H9 (cell line): ENCODE results near the gene ASH1L. TPM values are rescaled to one million over a fixed set of nuclear protein-coding genes. Genes with fewer than 3 reads are reported as not detected.

Experiments used
- DNase-seq: peaks from one replicate; pipeline ENCODE4 v3.0.0-alpha.2; 2017
- H2AFZ ChIP-seq: one replicate; pipeline ENCODE4 v1.6.1; 2013; ENCODE audit warnings: mild to moderate bottlenecking, low read length, control low read depth, moderate library complexity
- H2AK5ac ChIP-seq: 2 replicates; pipeline ENCODE4 v1.6.1; 2013; ENCODE audit warnings: low read length, control low read depth, mixed read lengths; ENCODE audit not compliant: insufficient read length
- H2BK120ac ChIP-seq: one replicate; pipeline ENCODE4 v1.6.1; 2013; ENCODE audit warnings: low read depth, mild to moderate bottlenecking, low read length, control low read depth, inconsistent platforms; ENCODE audit not compliant: poor library complexity, severe bottlenecking
- H2BK12ac ChIP-seq: 2 replicates; pipeline ENCODE4 v1.6.1; 2013; ENCODE audit warnings: low read length, control low read depth, mixed read lengths, low read depth; ENCODE audit not compliant: insufficient read length
- H2BK15ac ChIP-seq: 2 replicates; pipeline ENCODE4 v1.6.1; 2013; ENCODE audit warnings: low read depth, low read length, control low read depth
- H2BK20ac ChIP-seq: one replicate; pipeline ENCODE4 v1.6.1; 2013; ENCODE audit warnings: low read depth, mild to moderate bottlenecking, low read length, control low read depth, inconsistent platforms; ENCODE audit not compliant: poor library complexity, severe bottlenecking
- H2BK5ac ChIP-seq: 2 replicates; pipeline ENCODE4 v1.6.1; 2013; ENCODE audit warnings: low read length, control low read depth, mixed read lengths; ENCODE audit not compliant: insufficient read length
- H3K14ac ChIP-seq: 2 replicates; pipeline ENCODE4 v1.6.1; 2013; ENCODE audit warnings: low read length, control low read depth; ENCODE audit not compliant: insufficient read depth
- H3K18ac ChIP-seq: 2 replicates; pipeline ENCODE4 v1.6.1; 2013; ENCODE audit warnings: low read depth, mild to moderate bottlenecking, mixed read lengths, low read length, control low read depth; ENCODE audit not compliant: insufficient read length
- H3K23ac ChIP-seq: 2 replicates; pipeline ENCODE4 v1.6.1; 2013; ENCODE audit warnings: low read length, control low read depth, mixed read lengths, low read depth; ENCODE audit not compliant: insufficient read length
- H3K23me2 ChIP-seq: 2 replicates; pipeline ENCODE4 v1.6.1; 2013; ENCODE audit warnings: low read depth, mild to moderate bottlenecking, mixed read lengths, low read length, control low read depth; ENCODE audit not compliant: insufficient read length, poor library complexity, severe bottlenecking
- H3K27ac ChIP-seq: 2 replicates; pipeline ENCODE4 v1.5.1; 2013; ENCODE audit warnings: low read length, control low read depth, mixed read lengths, low read depth; ENCODE audit not compliant: insufficient read length
- H3K27me3 ChIP-seq: 2 replicates; pipeline ENCODE4 v1.6.1; 2013; ENCODE audit warnings: low read length, control low read depth, inconsistent platforms; ENCODE audit not compliant: insufficient read depth
- H3K4ac ChIP-seq: 2 replicates; pipeline ENCODE4 v1.6.1; 2013; ENCODE audit warnings: low read depth, mild to moderate bottlenecking, control low read depth, inconsistent platforms, low read length, moderate library complexity
- H3K4me1 ChIP-seq: 2 replicates; pipeline ENCODE4 v1.6.1; 2013; ENCODE audit warnings: low read length, control low read depth, inconsistent platforms; ENCODE audit not compliant: insufficient read depth
- H3K4me2 ChIP-seq: 2 replicates; pipeline ENCODE4 v1.6.1; 2013; ENCODE audit warnings: low read length, control low read depth, mixed read lengths; ENCODE audit not compliant: insufficient read length, insufficient read depth
- H3K56ac ChIP-seq: 2 replicates; pipeline ENCODE4 v1.6.1; 2013; ENCODE audit warnings: low read depth, mild to moderate bottlenecking, mixed read lengths, low read length, control low read depth; ENCODE audit not compliant: insufficient read length
- H3K79me1 ChIP-seq: 2 replicates; pipeline ENCODE4 v1.6.1; 2013; ENCODE audit warnings: low read depth, mild to moderate bottlenecking, moderate library complexity, low read length, control low read depth, inconsistent platforms; ENCODE audit not compliant: insufficient read depth, poor library complexity, severe bottlenecking
- H3K79me2 ChIP-seq: 2 replicates; pipeline ENCODE4 v1.6.1; 2013; ENCODE audit warnings: low read length, control low read depth, inconsistent platforms; ENCODE audit not compliant: insufficient read depth
- H3K9ac ChIP-seq: 2 replicates; pipeline ENCODE4 v1.6.1; 2013; ENCODE audit warnings: low read length, control low read depth, mixed read lengths; ENCODE audit not compliant: insufficient read length; ENCODE audit errors: extremely low read depth
- H3K9me3 ChIP-seq: one replicate; pipeline ENCODE4 v1.6.1; 2013; ENCODE audit warnings: low read depth, low read length, inconsistent platforms; ENCODE audit not compliant: control insufficient read depth
- H3T11ph ChIP-seq: one replicate; pipeline ENCODE4 v1.6.1; 2013; ENCODE audit warnings: mild to moderate bottlenecking, low read length, control low read depth, inconsistent platforms
- H4K20me1 ChIP-seq: one replicate; pipeline ENCODE4 v1.6.1; 2013; ENCODE audit not compliant: control insufficient read depth, insufficient read length, insufficient read depth
- H4K5ac ChIP-seq: 2 replicates; pipeline ENCODE4 v1.6.1; 2013; ENCODE audit warnings: low read depth, mild to moderate bottlenecking, mixed read lengths, low read length, control low read depth; ENCODE audit not compliant: insufficient read length
- H4K8ac ChIP-seq: replicated peaks from 2 replicates; pipeline ENCODE4 v1.6.1; 2013; ENCODE audit warnings: low read length, control low read depth, mixed read lengths, low read depth; ENCODE audit not compliant: insufficient read length
- H4K91ac ChIP-seq: 2 replicates; pipeline ENCODE4 v1.6.1; 2013; ENCODE audit warnings: low read depth, mild to moderate bottlenecking, moderate library complexity, mixed read lengths, low read length, control low read depth; ENCODE audit not compliant: insufficient read length
- H3K27ac Mint-ChIP-seq, 3 experiments: 2 replicates in 2 of 3; 3 replicates in 1 of 3; pipeline ENCODE4 v1.8.0; 2020 to 2021; ENCODE audit warnings: mixed read lengths in 3 of 3, mild to moderate bottlenecking in 1 of 3, moderate library complexity in 1 of 3
- H3K27me3 Mint-ChIP-seq: 2 replicates; pipeline ENCODE4 v1.8.0; 2021; ENCODE audit warnings: low read depth, mild to moderate bottlenecking, moderate library complexity, mixed read lengths
- H3K36me3 Mint-ChIP-seq, 3 experiments: 2 replicates in 2 of 3; 3 replicates in 1 of 3; pipeline ENCODE4 v1.8.0; 2020 to 2021; ENCODE audit warnings: low read depth in 3 of 3, mixed read lengths in 3 of 3; ENCODE audit not compliant: insufficient read depth in 1 of 3
- H3K4me1 Mint-ChIP-seq, 2 experiments: 2 replicates each; pipeline ENCODE4 v1.8.0; 2020; ENCODE audit warnings: mixed read lengths in 2 of 2
- H3K4me3 Mint-ChIP-seq, 2 experiments: 2 replicates in 1 of 2; 3 replicates in 1 of 2; pipeline ENCODE4 v1.8.0; 2020 to 2021; ENCODE audit warnings: mild to moderate bottlenecking in 2 of 2, mixed read lengths in 2 of 2, moderate library complexity in 1 of 2
- H3K9me3 Mint-ChIP-seq, 2 experiments: 2 replicates in 1 of 2; 3 replicates in 1 of 2; pipeline ENCODE4 v1.8.0; 2020; ENCODE audit warnings: mild to moderate bottlenecking in 2 of 2, mixed read lengths in 2 of 2, moderate library complexity in 1 of 2
- WGBS: extraction: QIAGEN DNeasy Blood & Tissue Kit; methylation state at CpG from one replicate; pipeline ENCODE4 v1.1.7; 2013; ENCODE audit warnings: missing lambda C conversion rate, low lambda C conversion rate, mixed read lengths; ENCODE audit not compliant: insufficient read length; ENCODE audit errors: extremely low coverage; 5-methylcytosine and 5-hydroxymethylcytosine counted together
- total RNA-seq: library from RNA; stranded (reverse); gene quantifications from 2 replicates; pipeline ENCODE4 v1.2.1, GENCODE V29; 2021
- TF ChIP-seq, protein P1 (sequence below): fragments of 200-600 bp; sonication (generic); conservative IDR thresholded peaks from 3 replicates; pipeline ENCODE4 v1.8.0; 2021; ENCODE audit warnings: antibody characterized with exemption, mild to moderate bottlenecking

The ASH1L gene
- total RNA-seq, 1 experiment from 2014 or later: 32.8 TPM

DNA sequence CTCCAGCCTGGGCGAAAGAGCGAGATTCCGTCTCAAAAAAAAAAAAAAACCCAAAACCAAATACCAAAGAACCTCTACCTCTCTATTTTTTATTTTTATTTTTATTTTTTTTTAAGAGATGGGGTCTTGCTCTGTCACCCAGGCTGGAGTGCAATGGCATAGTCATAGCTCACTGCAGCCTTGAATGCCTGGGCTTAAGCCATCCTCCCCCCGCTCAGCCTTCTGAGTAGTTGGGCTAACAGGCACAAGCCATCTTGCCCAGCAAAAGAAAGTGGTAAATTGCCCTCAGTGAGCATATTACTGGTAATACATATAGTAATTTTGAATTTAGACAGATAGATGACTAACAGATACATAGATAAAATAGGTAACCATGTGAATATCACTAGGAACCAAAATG, 77.4 kb downstream of the ASH1L start:
- DNase-seq: no peak
- Mint-ChIP-seq H3K4me3 (no peak overlapping the region), H3K27ac (no peak overlapping the region), H3K4me1 (no peaks in the 10 kb centered on the region), H3K9me3 (no peaks in the 10 kb centered on the region), H3K36me3 (peaks cover 4 to 24% (median 20%) of the 10 kb centered on the region in 3 experiments; a peak in 5 of 7 replicates), H3K27me3 (no peaks in the 10 kb centered on the region)
- H2AK5ac ChIP-seq: no peak overlapping the region
- H3K4me2 ChIP-seq: no peak overlapping the region
- H4K8ac ChIP-seq: no peak overlapping the region
- H3K27ac ChIP-seq: no peak overlapping the region
- H3K79me2 ChIP-seq: no peaks in the 10 kb centered on the region
- no peak overlapping the region for H4K5ac ChIP-seq
- H2BK5ac ChIP-seq: no peak overlapping the region
- H3K9me3 ChIP-seq: no peaks in the 10 kb centered on the region
- no peak overlapping the region for H3T11ph ChIP-seq
- no peak overlapping the region for H3K9ac ChIP-seq
- WGBS: no CpG with 5 or more reads among the region's 4 CpGs
- no peak overlapping the region for H3K56ac ChIP-seq
- no peak overlapping the region for H3K14ac ChIP-seq
- TF ChIP-seq, protein P1, sequence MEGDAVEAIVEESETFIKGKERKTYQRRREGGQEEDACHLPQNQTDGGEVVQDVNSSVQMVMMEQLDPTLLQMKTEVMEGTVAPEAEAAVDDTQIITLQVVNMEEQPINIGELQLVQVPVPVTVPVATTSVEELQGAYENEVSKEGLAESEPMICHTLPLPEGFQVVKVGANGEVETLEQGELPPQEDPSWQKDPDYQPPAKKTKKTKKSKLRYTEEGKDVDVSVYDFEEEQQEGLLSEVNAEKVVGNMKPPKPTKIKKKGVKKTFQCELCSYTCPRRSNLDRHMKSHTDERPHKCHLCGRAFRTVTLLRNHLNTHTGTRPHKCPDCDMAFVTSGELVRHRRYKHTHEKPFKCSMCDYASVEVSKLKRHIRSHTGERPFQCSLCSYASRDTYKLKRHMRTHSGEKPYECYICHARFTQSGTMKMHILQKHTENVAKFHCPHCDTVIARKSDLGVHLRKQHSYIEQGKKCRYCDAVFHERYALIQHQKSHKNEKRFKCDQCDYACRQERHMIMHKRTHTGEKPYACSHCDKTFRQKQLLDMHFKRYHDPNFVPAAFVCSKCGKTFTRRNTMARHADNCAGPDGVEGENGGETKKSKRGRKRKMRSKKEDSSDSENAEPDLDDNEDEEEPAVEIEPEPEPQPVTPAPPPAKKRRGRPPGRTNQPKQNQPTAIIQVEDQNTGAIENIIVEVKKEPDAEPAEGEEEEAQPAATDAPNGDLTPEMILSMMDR: no peak
- H2BK120ac ChIP-seq: no peak overlapping the region
- H3K4me1 ChIP-seq: no peaks in the 10 kb centered on the region
- H3K18ac ChIP-seq: no peak overlapping the region
- H3K4ac ChIP-seq: no peak overlapping the region
- no peaks in the 10 kb centered on the region for H3K79me1 ChIP-seq
- H2AFZ ChIP-seq: no peak overlapping the region
- no peak overlapping the region for H2BK20ac ChIP-seq
- H3K23me2 ChIP-seq: no peaks in the 10 kb centered on the region
- H4K91ac ChIP-seq: no peak overlapping the region
- H4K20me1 ChIP-seq: no peaks in the 10 kb centered on the region
- no peaks in the 10 kb centered on the region for H3K27me3 ChIP-seq
- H2BK15ac ChIP-seq: no peak overlapping the region
- H2BK12ac ChIP-seq: no peak overlapping the region
- H3K23ac ChIP-seq: no peak overlapping the region
